Measurements from ENCODE around the gene NAA80.

The NAA80 gene

GRCh38 chr3:50341996-50342650 lies 42.9 kb upstream of the NAA80 start:
- POLR2A ChIA-PET = no interaction called here
- TF ChIP-seq CTCF (IDR thresholded peaks at IDR 0.05; ENCODE audit: insufficient read depth, low read length, missing control alignments) = no peak
- H3K4me3 ChIP-seq (ENCODE audit: low read depth, low read length) = no peak overlapping the region
- CTCF ChIA-PET = interaction anchor here (1.1 to 16.7 kb wide), 3 partner anchors 9 to 203 kb away, joined by 3 to 473 read pairs (median 16); partner anchors contain the start of genes CYB561D2 and NPRL2
- no peak for DNase-seq (ENCODE audit: low read depth, low spot score)

- no peak for DNase-seq (ENCODE audit: low read depth, low spot score)
- ChIA-PET POLR2A (interaction anchor here (1.2 kb wide), 1 partner anchor 100 kb away, joined by 3 read pairs; no protein-coding TSS in a partner anchor), CTCF (interaction anchor here (1.1 to 16.7 kb wide), 3 partner anchors 9 to 204 kb away, joined by 7 to 473 read pairs (median 16); partner anchors contain the start of genes CYB561D2 and NPRL2)
- peak overlapping the region; percentile 63 for H3K4me3 ChIP-seq (ENCODE audit: low read depth, low read length)
- TF ChIP-seq CTCF (IDR thresholded peaks at IDR 0.05; ENCODE audit: insufficient read depth, low read length, missing control alignments) = no peak
Observed at GRCh38 chr3:50341537-50341936, 42.3 kb upstream of the NAA80 start.

- H3K4me3 ChIP-seq (ENCODE audit: low read depth, low read length) = peak within 1 kb of the TSS; percentile 63
- ChIA-PET POLR2A (interaction anchor here (1.1 to 1.2 kb wide), 3 partner anchors 10 to 99 kb away, joined by 3 read pairs; partner anchors contain the start of genes CYB561D2 and NPRL2), CTCF (interaction anchor here (0.8 to 4.9 kb wide), 7 partner anchors 8 to 209 kb away, joined by 3 to 46 read pairs (median 6); partner anchors contain the start of genes CYB561D2, NPRL2 and TMEM115)
- no peak for TF ChIP-seq CTCF (IDR thresholded peaks at IDR 0.05; ENCODE audit: insufficient read depth, low read length, missing control alignments)
- no peak for DNase-seq (ENCODE audit: low read depth, low spot score)
Observed at GRCh38 chr3:50340448-50341329, 41.5 kb upstream of the NAA80 start, which contains the start of gene RASSF1. RASSF1 (minus strand) TSS chr3:50340836; CDS start chr3:50340805, 31 bp downstream.

GRCh38 chr3:50340147-50340447 lies 40.9 kb upstream of the NAA80 start:
- no peak for TF ChIP-seq CTCF (IDR thresholded peaks at IDR 0.05; ENCODE audit: insufficient read depth, low read length, missing control alignments)
- ChIA-PET POLR2A (interaction anchor here (1.1 kb wide), 2 partner anchors 10 to 17 kb away, joined by 3 read pairs; partner anchors contain the start of genes CYB561D2 and NPRL2), CTCF (interaction anchor here (0.8 to 4.9 kb wide), 6 partner anchors 9 to 210 kb away, joined by 3 to 46 read pairs (median 6); partner anchors contain the start of genes CYB561D2, NPRL2 and TMEM115)
- DNase-seq (ENCODE audit: low read depth, low spot score) = no peak
- peak overlapping the region; percentile 63 for H3K4me3 ChIP-seq (ENCODE audit: low read depth, low read length)

GRCh38 chr3:50339485-50340146 lies 40.4 kb upstream of the NAA80 start:
- TF ChIP-seq CTCF (IDR thresholded peaks at IDR 0.05; ENCODE audit: insufficient read depth, low read length, missing control alignments) = no peak
- DNase-seq (ENCODE audit: low read depth, low spot score) = no peak
- ChIA-PET POLR2A (no interaction called here), CTCF (interaction anchor here (1.5 to 4.9 kb wide), 4 partner anchors 9 to 210 kb away, joined by 5 to 46 read pairs (median 8); partner anchors contain the start of genes CYB561D2 and NPRL2)
- peak overlapping the region; percentile 63 for H3K4me3 ChIP-seq (ENCODE audit: low read depth, low read length)

Measured in AG04449 (cell line).